Activated CD4-positive, alpha-beta T cell treated with anti-CD3 and anti-CD28 coated beads, Interleukin-2, amount 10 ng/mL, durations not matched to agents 7 days and 5 days (primary cell): ENCODE measurements around the gene TCAIM. TPM values are rescaled to one million over a fixed set of nuclear protein-coding genes. Genes with fewer than 3 reads are reported as not detected.
"Not testable (repeated sequence)": the region's sequence is repeated elsewhere in the genome, so short reads cannot be mapped to it uniquely, and the experiment has no call there.

Source experiments
- CTCF ChIA-PET: fragments of 350-600 bp; sonication (Branson Sonifier 250); formaldehyde crosslinking; loops from one replicate; lab custom pipeline; 2021; ENCODE audit warnings: antibody characterized with exemption; lab: Charles Lee
- POLR2A ChIA-PET: fragments of 350-600 bp; sonication (Branson Sonifier 250); formaldehyde crosslinking; loops from one replicate; lab custom pipeline; 2021; ENCODE audit warnings: antibody characterized with exemption; lab: Charles Lee
- DNase-seq: peaks from one replicate; pipeline ENCODE4 v3.0.0-alpha.2; 2020
- H3K27ac Mint-ChIP-seq: one replicate; pipeline ENCODE4 v1.8.0; 2021; ENCODE audit warnings: mild to moderate bottlenecking, moderate library complexity, mixed read lengths
- H3K27me3 Mint-ChIP-seq: one replicate; pipeline ENCODE4 v1.8.0; 2021; ENCODE audit warnings: mixed read lengths
- H3K36me3 Mint-ChIP-seq: one replicate; pipeline ENCODE4 v1.8.0; 2021; ENCODE audit warnings: low read depth, mixed read lengths
- H3K4me1 Mint-ChIP-seq: one replicate; pipeline ENCODE4 v1.8.0; 2021; ENCODE audit warnings: mixed read lengths
- H3K4me3 Mint-ChIP-seq: one replicate; pipeline ENCODE4 v1.8.0; 2021; ENCODE audit warnings: mild to moderate bottlenecking, moderate library complexity, mixed read lengths
- H3K9me3 Mint-ChIP-seq: one replicate; pipeline ENCODE4 v1.8.0; 2021; ENCODE audit warnings: mixed read lengths
- total RNA-seq, 2 experiments: library from RNA; stranded (reverse); gene quantifications; one replicate each; pipeline ENCODE4 v1.2.3, GENCODE V29; 2021

The TCAIM gene
- total RNA-seq, 2 experiments from 2014 or later: 16.4 to 19.9 TPM

DNA sequence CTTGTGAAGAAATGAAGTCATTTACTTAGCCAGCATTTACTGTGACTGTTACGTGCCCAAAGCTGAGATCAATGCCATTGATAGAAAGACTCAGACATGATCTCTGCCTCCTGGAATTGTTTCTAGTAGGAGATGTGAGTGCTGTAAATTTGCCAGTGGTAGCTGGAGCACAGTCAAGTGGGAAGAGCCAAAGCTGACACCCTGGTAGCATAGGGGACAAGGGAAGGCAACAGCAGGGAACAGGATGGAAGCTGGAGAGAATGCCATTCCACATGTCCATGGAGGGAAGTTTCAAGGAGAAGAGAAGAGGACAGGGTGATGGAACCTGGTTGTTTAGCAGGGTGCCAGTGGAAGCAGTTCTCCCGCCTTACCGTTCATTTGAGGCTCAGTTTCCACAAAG, 64.0 kb downstream of the TCAIM start:
- Mint-ChIP-seq H3K4me3 (no peak overlapping the region), H3K27me3 (no peaks in the 10 kb centered on the region), H3K27ac (no peak overlapping the region), H3K9me3 (no peaks in the 10 kb centered on the region), H3K4me1 (no peaks in the 10 kb centered on the region), H3K36me3 (peaks cover 4% of the 10 kb centered on the region)
- ChIA-PET POLR2A (interaction anchor here (0.7 kb wide), 1 partner anchor 39 kb away, joined by 3 read pairs; no protein-coding TSS in a partner anchor), CTCF (no interaction called here)
- DNase-seq: no peak

DNA sequence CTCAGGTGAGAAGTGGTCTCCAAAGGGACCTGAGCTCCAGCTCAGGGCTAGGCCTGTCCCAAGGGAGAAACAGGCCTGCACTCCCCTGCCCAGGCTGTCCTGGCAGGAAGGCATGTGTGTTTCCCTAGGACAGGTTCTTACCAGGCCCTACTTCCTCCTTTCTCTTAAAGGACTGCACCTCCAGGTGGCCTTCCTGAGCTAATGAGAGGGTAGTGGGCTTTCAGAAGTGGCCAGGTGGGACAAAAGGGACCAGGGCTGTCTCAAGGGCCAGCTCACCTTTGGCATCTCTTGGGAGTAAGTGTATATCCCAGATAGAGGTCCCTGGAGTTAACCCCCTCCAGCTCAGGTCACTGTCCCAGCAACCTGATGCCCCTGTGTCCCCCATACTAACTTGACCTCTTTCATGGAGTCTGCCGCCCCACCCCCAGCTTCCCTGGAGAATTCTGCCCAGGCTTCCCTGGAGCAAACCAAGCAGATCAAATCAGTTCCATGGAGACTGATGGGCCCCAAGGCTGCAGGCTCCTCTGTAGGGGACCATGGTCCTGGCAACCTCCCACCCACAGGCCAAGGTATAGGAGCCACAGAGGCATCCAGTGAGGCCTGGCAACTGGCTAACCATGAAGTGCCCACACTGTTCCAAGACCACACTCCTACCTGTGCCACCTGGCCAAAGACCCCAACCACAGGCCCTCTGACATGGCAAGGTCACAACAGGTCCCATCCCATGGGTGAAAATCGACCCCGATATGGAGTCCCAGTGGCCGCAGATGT, 71.3 kb downstream of the TCAIM start:
- Mint-ChIP-seq H3K27ac (no peak overlapping the region), H3K4me1 (no peaks in the 10 kb centered on the region), H3K9me3 (no peaks in the 10 kb centered on the region), H3K27me3 (no peaks in the 10 kb centered on the region), H3K4me3 (no peak overlapping the region), H3K36me3 (peaks cover 2% of the 10 kb centered on the region)
- DNase-seq: no peak
- POLR2A ChIA-PET: no interaction called here
- CTCF ChIA-PET: no interaction called here

DNA sequence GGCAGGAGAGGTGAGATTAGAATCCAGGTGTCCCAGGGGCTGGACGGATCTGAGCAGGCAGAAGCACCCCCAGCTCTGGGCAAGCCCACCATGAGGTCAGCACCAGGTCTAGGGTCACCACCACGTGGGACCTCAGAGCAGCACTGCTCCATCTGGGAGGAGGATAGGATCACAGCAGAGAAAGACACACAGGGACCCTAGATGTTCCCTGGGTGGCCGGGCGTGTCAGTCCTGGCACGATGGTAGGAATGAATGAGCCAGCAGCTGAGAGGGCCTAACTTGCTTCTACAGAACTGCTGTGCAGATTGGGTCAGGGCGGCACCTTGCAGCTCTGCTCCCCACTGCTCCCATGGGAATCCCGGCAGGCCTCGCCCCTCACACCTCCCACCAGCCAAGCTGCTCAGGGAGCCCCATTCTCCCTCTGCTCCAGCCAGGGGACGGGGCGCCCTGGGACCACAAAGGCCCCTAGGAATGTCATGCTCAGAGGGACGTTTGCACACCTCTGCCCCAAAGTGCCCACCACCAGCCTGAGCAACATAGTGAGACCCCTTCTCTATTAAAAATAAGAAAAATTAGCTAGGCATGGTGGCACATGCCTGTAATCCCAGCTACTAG, 72.6 kb downstream of the TCAIM start:
- DNase-seq: no peak
- no peaks in the 10 kb centered on the region for H3K27me3 Mint-ChIP-seq
- no peaks in the 10 kb centered on the region for H3K9me3 Mint-ChIP-seq
- peaks cover 2% of the 10 kb centered on the region for H3K36me3 Mint-ChIP-seq
- H3K27ac Mint-ChIP-seq: no peak overlapping the region
- no peaks in the 10 kb centered on the region for H3K4me1 Mint-ChIP-seq
- ChIA-PET POLR2A (no interaction called here), CTCF (no interaction called here)
- H3K4me3 Mint-ChIP-seq: no peak overlapping the region

DNA sequence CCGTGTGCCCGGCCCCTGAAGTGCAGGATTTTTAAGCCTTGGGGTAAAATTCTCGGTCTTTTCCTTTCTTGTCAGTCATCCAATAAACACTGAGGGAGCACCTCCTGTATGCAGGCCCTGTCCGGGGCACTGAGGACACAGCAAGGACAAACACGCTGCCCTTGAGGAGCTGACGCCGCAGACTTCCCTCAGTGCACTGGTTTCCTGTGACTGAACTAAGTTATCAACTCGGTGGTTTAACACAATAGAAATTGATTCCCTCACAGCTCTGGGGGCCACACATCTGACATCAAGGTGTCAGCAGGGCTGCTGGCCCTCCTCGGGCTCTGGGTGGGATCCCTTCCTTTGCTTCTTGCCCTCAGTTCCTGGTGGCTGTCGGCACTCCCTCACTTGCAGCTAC, 73.8 kb downstream of the TCAIM start:
- peaks cover 2% of the 10 kb centered on the region for H3K36me3 Mint-ChIP-seq

DNA sequence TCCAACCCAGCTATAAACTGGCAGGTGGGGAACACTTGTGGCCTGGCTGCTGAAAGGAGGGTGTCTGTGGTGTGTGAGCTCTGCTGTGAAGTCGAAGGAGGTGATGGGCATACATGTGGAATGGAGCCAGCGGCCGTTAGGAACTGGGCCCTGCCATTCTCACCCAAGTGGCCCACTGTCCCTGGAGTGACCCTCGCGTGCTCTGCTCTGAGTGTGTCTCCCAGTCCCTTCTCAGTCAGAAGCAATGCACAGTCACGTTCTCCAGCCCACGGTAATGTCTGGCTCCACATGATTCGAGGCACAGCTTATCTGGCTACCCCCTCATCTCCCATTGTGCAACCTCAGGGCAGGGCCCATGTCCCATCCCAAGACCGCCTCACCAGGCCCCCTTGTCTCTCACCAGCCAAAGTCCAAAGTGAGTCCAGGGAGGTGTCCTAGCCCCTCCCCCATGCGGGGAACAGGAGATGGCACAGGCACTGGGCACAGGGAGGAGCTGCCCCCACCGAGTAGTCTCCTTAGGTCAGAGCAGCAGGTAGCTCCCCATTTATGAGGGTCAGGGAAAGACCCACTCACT, 76.0 kb downstream of the TCAIM start:
- Mint-ChIP-seq H3K9me3 (no peaks in the 10 kb centered on the region), H3K4me1 (no peaks in the 10 kb centered on the region), H3K27ac (no peak overlapping the region), H3K36me3 (no peaks in the 10 kb centered on the region), H3K4me3 (no peak overlapping the region), H3K27me3 (no peaks in the 10 kb centered on the region)
- ChIA-PET POLR2A (no interaction called here), CTCF (no interaction called here)
- DNase-seq: no peak

More for the DNA sequence above, 73.8 kb downstream of the TCAIM start:
- ChIA-PET POLR2A (no interaction called here), CTCF (no interaction called here)
- Mint-ChIP-seq H3K4me1 (no peaks in the 10 kb centered on the region), H3K4me3 (no peak overlapping the region), H3K27me3 (no peaks in the 10 kb centered on the region), H3K27ac (no peak overlapping the region), H3K9me3 (no peaks in the 10 kb centered on the region)
- DNase-seq: no peak

DNA sequence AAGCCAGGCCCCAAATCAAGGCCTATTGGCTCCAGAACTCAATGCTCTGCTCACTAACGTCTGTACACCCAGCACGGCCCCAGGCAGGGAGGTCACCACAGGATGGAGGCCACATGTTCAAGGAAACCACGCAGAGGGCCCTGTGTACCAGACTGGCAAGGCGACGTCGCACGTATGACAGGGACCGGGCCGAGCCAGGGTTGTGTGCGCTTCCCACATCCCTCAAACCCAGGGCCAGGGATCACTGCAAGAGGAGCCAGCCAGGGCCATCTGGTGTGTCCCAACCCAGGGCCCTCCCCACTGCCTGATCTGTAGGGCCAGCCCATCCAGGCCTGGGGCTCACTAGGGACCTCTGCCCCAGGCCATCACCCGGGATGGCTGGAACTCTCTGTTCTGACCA, 76.9 kb downstream of the TCAIM start:
- Mint-ChIP-seq H3K4me3 (no peak overlapping the region), H3K36me3 (no peaks in the 10 kb centered on the region), H3K4me1 (no peaks in the 10 kb centered on the region), H3K9me3 (no peaks in the 10 kb centered on the region), H3K27me3 (no peaks in the 10 kb centered on the region), H3K27ac (no peak overlapping the region)
- ChIA-PET POLR2A (no interaction called here), CTCF (no interaction called here)
- no peak for DNase-seq

DNA sequence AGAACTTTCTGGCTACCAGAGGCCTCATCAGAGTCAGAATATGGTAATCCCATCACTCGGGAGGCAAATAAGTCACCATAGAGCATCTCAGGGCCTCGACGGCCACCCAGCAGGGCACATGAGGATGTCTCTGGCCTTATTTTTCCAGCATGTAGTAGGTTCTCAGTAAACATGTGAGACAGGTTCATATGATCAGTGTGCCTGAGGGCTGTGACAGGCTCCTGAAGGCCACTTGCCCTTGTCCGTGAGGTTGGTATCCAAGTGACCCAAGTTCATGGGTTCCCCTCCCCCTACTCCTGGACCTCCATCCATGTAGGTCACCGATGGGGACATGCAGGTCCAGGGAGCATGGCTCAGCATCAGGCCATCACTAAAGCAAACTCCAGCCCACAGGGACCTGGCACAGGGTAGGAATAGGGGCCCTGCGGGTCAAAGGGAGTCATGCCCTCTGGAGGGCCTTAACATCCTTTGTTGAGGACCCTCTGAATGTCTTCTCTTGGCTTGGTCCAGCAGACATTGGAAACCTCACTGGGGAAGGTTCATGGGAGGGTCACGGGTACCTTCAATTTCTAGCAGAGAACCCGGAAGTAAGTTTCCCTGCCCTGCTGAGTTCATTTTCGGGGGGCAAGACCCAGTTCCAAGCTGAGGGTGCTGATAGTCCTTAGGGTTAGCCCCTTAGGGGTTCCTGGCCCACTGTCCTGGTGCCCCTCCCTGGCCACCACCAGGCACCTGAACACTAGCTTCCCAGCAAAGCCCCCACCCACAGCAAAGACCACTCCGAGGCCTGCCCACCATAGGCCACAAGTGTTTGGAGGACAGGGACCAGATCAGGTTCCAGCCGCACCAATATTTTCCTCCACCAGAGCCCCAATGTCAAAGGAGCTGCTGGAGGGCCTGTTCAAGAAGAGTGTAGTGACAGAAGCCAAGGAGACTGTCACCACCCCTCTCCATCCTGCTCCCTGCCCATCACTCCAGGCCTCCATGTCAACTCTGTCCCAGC, 77.8 kb downstream of the TCAIM start:
- Mint-ChIP-seq H3K27ac (no peak overlapping the region), H3K9me3 (no peaks in the 10 kb centered on the region), H3K4me3 (no peak overlapping the region), H3K27me3 (no peaks in the 10 kb centered on the region), H3K4me1 (no peaks in the 10 kb centered on the region), H3K36me3 (no peaks in the 10 kb centered on the region)
- POLR2A ChIA-PET: interaction anchor here (0.6 kb wide), 1 partner anchor 781 kb away, joined by 5 read pairs; no protein-coding TSS in a partner anchor
- DNase-seq: no peak
- CTCF ChIA-PET: no interaction called here

DNA sequence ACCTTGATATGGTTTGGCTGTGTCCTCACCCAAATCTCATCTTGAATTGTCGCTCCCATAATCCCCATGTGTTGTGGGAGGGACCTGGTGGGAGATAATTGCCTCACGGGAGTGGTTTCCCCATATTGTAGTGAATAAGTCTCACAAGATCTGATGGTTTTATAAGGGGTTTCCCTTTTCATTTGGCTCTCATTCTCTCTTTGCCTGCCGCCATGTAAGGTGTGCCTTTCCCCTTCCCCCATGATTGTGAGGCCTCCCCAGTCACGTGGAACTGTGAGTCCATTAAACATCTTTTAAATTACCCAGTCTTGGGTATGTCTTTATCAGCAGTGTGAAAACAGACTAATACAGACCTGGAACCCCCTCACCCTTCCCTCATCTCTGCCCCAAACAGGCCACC, 79.6 kb downstream of the TCAIM start:
- CTCF ChIA-PET, H3K4me3 Mint-ChIP-seq, H3K27ac Mint-ChIP-seq, H3K36me3 Mint-ChIP-seq, DNase-seq, H3K27me3 Mint-ChIP-seq, H3K9me3 Mint-ChIP-seq, H3K4me1 Mint-ChIP-seq, POLR2A ChIA-PET: not testable (repeated sequence)

DNA sequence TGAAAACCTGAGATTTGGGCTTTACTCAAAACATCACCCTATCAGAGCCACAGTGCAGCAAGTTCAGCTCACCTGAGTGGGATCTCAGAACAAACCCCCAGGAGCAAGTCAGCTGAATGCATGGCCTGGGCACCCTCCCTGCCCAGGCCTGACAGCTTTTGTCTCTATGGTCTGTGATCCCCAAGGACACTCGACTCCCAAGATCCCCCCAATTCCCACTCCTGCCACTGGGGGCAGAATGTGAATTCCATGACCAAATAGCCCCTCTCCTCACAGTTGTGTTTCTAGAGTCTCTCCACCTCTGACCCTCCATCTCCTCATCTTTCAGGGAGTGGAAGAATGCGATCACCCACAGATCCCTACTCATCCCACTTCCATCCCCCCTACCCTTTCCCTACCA, 80.0 kb downstream of the TCAIM start:
- Mint-ChIP-seq H3K27me3 (no peaks in the 10 kb centered on the region), H3K4me3 (no peak overlapping the region), H3K36me3 (no peaks in the 10 kb centered on the region), H3K27ac (no peak overlapping the region), H3K4me1 (no peaks in the 10 kb centered on the region), H3K9me3 (no peaks in the 10 kb centered on the region)
- DNase-seq: no peak
- ChIA-PET CTCF (interaction anchor here (1.8 kb wide), 1 partner anchor 37 kb away, joined by 4 read pairs; no protein-coding TSS in a partner anchor), POLR2A (no interaction called here)

DNA sequence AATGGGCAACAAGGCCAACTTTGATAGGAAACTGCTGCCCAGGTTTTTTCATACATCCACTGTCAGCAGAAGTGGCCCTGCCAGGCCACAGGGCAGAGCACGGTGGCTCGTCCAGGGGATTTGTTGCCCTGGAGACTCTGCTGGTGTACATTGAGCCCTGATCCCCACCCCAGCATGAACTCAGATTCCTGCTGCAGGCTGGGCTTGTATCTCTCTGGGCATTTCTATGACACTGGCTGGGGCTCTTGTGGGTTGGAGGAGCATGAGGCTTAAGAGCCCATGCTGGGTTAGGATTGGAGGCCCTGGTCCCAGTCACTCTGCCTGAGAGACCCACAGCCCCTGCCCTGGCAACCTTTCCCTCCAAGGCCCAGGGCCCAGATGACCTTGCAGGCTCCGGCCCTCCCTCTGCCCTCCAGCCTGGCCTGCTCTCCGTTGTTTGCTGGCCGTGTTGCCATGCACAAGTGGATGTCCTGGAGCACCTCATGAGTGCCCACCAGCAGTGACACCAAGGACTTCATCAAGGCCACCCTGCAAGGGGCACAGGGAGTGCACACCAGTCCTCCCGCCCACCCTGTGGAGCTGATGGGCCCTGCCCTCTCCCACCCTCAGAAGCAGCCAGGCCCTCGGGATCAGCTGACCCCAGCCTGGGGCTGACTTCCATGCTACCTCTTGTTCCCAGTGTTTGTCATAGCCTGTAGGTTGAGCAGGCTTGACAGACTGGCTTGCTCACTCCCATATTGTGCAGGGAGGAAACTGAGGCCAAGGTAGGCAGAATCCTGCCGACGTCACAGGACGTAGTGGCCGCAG, 80.8 kb downstream of the TCAIM start:
- Mint-ChIP-seq H3K4me3 (no peak overlapping the region), H3K36me3 (no peaks in the 10 kb centered on the region), H3K9me3 (no peaks in the 10 kb centered on the region), H3K27me3 (no peaks in the 10 kb centered on the region), H3K4me1 (no peaks in the 10 kb centered on the region), H3K27ac (no peak overlapping the region)
- CTCF ChIA-PET: interaction anchor here (1.8 kb wide), 1 partner anchor 37 kb away, joined by 4 read pairs; no protein-coding TSS in a partner anchor
- no peak for DNase-seq
- POLR2A ChIA-PET: no interaction called here

DNA sequence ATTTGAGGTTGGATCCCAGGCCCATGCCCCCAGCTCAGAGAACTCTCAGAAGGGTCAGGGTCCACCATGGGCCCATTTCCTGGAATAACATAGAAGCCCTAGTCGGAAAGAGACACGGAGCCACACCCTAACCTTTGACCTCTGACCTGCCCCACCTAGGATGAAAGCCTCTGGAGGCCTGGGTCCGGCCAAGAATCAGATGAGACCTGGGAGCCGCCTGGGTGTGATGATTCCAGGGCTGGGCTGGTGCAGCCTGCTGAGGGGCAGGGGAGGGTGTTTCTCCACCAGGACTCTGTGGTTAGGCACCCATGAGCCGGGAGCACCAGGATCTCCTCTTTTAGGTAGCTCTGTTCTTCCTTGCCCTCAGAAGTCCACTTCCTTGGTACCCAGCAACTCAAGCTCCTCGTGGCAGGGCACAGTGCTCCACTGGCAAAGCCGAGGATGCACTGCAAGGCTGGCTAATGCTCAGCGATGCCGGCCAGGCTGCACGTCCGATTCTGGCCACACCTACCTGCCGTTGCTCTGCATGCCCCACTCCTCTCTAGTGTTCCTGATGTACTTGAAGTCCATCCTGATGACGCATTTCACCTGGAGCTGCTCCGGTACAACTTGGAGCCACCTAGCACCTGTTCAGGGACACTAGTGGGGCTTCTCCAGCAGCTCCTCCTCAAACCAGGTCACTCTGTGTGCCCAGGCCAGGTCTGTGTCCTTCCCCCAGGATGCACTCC, 81.5 kb downstream of the TCAIM start:
- no peak overlapping the region for H3K27ac Mint-ChIP-seq
- POLR2A ChIA-PET: no interaction called here
- H3K27me3 Mint-ChIP-seq: no peaks in the 10 kb centered on the region
- DNase-seq: no peak
- no peaks in the 10 kb centered on the region for H3K36me3 Mint-ChIP-seq
- H3K4me3 Mint-ChIP-seq: no peak overlapping the region
- H3K4me1 Mint-ChIP-seq: no peaks in the 10 kb centered on the region
- H3K9me3 Mint-ChIP-seq: no peaks in the 10 kb centered on the region
- CTCF ChIA-PET: interaction anchor here (1.8 kb wide), 1 partner anchor 36 kb away, joined by 4 read pairs; no protein-coding TSS in a partner anchor
